ENCODE measurements around the gene EHBP1.

EHBP1 gene

GRCh38 chr2:62826141-62826540 lies 120.6 kb downstream of the EHBP1 start:
- DNase-seq: no peak

- DNase-seq: no peak
Observed at GRCh38 chr2:62826953-62827675, 121.6 kb downstream of the EHBP1 start.

GRCh38 chr2:62831729-62832128 lies 126.2 kb downstream of the EHBP1 start:
- DNase-seq: no peak

GRCh38 chr2:62844311-62845090 lies 139.0 kb downstream of the EHBP1 start:
- DNase-seq: no peak

GRCh38 chr2:62845256-62845655 lies 139.7 kb downstream of the EHBP1 start:
- no peak for DNase-seq

GRCh38 chr2:62852254-62852653 lies 146.7 kb downstream of the EHBP1 start:
- no peak for DNase-seq

GRCh38 chr2:62854600-62855514 lies 149.3 kb downstream of the EHBP1 start:
- no peak for DNase-seq

- DNase-seq: no peak
Observed at GRCh38 chr2:62856228-62857040, 150.9 kb downstream of the EHBP1 start.

- no peak for DNase-seq
Observed at GRCh38 chr2:62857139-62857931, 151.8 kb downstream of the EHBP1 start.

GRCh38 chr2:62858231-62858832 lies 152.8 kb downstream of the EHBP1 start:
- no peak for DNase-seq

GRCh38 chr2:62868947-62869346 lies 163.4 kb downstream of the EHBP1 start:
- no peak for DNase-seq

GRCh38 chr2:62870966-62871365 lies 165.5 kb downstream of the EHBP1 start:
- DNase-seq: no peak

GRCh38 chr2:62871506-62871905 lies 166.0 kb downstream of the EHBP1 start:
- no peak for DNase-seq

- DNase-seq: no peak
Observed at GRCh38 chr2:62873603-62874002, 168.1 kb downstream of the EHBP1 start.

GRCh38 chr2:62874881-62875383 lies 169.4 kb downstream of the EHBP1 start:
- DNase-seq: no peak

GRCh38 chr2:62881162-62881795 lies 175.8 kb downstream of the EHBP1 start:
- no peak for DNase-seq

- no peak for DNase-seq
Observed at GRCh38 chr2:62883629-62884028, 178.1 kb downstream of the EHBP1 start.

- no peak for DNase-seq
Observed at GRCh38 chr2:62884086-62884485, 178.6 kb downstream of the EHBP1 start.

- no peak for DNase-seq
Observed at GRCh38 chr2:62884514-62884913, 179.0 kb downstream of the EHBP1 start.

GRCh38 chr2:62894966-62895631 lies 189.6 kb downstream of the EHBP1 start:
- DNase-seq: no peak
